Measurements from ENCODE around the gene ANKRD39. TPM values are rescaled to one million over a fixed set of nuclear protein-coding genes. Genes with fewer than 3 reads are reported as not detected.
"Not testable (repeated sequence)": the region's sequence is repeated elsewhere in the genome, so short reads cannot be mapped to it uniquely, and the experiment has no call there.

ANKRD39 gene, protein sequence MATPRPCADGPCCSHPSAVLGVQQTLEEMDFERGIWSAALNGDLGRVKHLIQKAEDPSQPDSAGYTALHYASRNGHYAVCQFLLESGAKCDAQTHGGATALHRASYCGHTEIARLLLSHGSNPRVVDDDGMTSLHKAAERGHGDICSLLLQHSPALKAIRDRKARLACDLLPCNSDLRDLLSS
- polyA plus RNA-seq (ENCODE audit: insufficient read length in 4 of 4): 10 to 100 TPM in 2 of 4 donors, 1 to 10 TPM in 2; 8.3 to 12.0 (median 9.6) TPM

DNA sequence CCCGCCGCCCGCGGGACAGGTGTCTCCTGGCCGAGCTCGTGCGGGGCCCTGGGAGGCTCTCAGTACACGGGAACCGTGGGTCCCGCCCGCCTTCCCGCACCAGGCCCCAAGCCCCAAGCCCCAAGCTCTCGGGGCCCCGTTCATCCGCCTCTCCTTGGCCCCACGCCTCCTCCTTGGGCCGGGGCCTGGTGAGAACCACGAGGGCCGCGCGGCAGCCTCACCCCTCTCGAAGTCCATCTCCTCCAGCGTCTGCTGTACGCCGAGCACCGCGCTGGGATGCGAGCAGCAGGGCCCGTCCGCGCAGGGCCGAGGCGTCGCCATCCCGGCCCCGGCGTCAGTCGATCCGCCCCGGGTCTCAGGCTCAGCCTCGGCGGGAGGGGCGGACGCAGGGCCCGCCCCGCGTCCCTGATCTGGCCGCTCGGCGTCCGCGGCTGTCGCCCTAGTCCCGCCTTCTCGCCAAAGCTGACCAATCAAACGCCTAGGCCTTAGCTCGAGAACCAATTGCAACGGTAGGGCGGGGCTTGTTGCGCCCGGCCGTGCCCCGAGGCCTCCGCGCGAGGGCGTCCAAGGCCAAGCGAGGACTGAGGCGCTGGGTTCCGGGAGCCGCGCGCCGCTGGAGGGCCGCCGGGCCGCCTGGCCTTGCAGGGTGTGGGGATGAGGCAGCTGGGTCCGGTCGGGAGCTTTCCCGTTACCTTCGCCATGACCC lies at the start of gene ANKRD39:
Gene ANKRD39 (minus strand): TSS at position 350 of the 706 bp plus-strand sequence. CDS start 29 bp downstream, at position 321.
- DNase-seq (ENCODE audit: low read depth in 4 of 4, low spot score in 2 of 4): peak; percentile 96 to 99 (median 97)

DNA sequence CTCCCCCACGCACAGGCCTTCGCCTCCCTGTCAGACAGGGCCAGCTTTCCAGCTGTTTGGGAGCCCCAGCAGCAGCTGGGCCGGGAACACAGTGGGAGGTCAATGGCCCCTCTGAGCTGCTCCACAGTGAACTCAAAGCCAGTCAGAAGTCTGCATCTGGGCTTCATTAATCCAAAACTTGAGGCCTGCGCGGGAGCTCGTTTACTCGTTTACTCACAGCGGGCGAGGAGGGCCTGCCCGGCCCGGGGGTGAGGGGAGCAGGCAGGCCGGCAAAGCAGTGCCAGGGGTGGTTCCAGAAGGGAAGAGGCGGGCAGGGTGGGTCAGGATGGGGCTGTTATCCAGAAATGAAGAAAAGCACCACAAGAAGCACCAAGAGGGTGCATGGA lies 48.9 kb upstream of the ANKRD39 start:
- DNase-seq (ENCODE audit: low read depth in 4 of 4, low spot score in 2 of 4): no peak

DNA sequence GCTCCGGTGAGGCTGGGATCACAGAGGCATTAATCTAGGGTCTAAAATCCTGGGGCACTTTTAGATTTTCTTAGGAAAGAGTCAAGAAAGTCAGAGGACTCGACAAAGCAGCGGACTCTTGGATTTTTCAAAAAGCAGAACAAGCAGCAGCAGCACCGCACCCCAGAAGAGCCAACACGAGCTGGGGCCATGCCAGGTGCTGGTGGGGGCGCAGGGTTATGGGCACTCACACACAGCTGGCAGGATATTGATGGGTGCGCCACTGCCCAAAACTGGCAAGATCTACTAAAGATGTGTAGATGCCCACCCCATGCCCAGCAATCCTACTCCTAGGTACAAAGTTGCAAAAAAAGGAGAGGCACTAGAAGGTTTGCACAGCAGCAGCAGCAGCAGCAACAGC lies 46.0 kb upstream of the ANKRD39 start:
- no peak for DNase-seq (ENCODE audit: low read depth in 4 of 4, low spot score in 2 of 4)

DNA sequence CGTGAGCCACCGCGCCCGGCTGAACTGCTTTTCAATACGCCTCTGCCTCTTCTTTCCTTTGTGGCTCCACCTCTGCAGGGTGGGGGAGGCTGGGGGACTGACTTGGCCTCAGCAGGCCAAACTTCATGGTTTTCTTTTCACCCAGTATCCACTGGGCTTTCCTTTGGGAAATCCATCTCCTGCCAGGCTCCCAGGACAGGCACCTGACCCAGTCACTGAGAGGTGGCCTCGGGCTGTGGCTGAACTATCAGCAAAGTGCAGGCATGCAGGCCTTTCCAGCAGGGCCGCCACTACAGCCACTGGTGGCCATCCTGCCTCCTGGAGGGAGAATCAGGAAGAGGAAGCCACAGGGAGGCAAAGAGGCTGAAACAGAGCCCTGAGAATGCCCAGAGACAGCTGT lies 45.5 kb upstream of the ANKRD39 start:
- DNase-seq (ENCODE audit: low read depth in 4 of 4, low spot score in 2 of 4): no peak

DNA sequence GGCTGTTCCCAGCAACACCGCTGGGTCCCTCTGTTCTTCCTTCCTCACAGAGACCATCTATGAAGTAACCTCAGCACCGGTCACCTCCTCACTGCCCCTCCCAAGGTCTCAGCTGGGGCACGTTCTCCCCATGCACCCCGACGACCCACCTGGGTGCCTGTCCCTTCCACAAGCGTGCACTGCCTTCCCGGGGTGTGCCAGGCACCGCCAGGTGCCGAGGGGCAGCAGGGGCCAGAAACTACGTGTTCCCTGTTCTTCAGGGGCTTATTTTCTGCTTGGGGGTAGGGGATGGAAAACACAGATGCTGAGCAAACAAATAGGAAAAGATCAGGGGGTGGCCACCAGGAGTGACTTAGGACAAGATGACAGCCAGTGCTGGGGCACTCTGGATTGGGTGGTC lies 42.4 kb upstream of the ANKRD39 start:
- no peak for DNase-seq (ENCODE audit: low read depth in 4 of 4, low spot score in 2 of 4)

DNA sequence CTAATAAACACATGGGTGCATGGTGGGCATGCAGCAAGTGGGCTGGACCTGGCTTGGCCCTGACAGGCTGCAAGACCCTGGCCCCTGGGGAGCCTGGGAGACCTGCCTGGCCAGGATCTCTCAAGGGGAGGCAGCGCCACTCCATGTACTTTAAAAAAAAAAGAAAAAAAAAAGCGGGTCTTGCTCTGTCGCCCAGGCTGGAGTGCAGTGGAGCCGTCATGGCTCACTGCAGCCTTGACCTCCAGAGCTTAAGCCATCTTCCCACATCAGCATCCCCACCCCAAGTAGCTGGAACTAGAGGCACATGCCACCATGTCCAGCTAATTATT lies 41.6 kb upstream of the ANKRD39 start:
- no peak for DNase-seq (ENCODE audit: low read depth in 4 of 4, low spot score in 2 of 4)

DNA sequence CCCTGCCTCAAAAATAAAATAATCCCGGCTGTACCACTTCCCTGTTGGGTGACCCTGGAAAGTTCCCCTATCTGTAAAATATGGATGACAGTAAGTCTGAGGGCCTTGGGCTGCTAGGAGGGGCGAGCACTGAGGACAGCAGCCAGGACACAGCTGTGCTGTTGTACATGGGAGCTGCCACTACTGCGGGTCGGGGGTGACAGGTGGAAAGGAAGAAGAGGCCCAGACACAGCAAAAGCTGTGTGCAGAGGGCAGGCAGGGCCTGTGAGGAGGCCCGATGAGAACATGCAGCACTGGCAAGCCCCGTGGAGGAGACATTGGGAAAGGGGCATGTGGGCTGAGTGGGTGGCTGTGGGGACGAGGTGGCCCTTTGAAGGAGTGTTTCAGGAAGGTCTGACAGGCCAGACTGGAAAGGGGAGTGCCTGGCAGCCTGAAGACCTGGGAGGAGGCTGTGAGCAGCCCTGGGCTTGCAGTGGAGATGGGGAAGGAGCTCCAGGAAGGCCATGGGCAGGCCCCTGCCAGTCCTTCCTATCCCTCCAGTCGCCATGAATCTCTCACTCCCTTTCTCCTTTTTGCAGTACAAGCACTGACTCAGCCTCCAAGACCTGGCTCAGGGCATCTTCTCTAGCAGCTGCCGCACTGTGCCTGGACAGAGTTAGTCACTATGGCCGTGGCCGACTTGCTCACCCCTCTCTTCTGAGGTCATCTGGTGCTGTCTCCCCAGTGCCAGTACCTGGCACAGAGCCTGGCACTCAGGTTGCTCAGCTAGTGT lies 41.0 kb upstream of the ANKRD39 start:
- no peak for DNase-seq (ENCODE audit: low read depth in 4 of 4, low spot score in 2 of 4)

DNA sequence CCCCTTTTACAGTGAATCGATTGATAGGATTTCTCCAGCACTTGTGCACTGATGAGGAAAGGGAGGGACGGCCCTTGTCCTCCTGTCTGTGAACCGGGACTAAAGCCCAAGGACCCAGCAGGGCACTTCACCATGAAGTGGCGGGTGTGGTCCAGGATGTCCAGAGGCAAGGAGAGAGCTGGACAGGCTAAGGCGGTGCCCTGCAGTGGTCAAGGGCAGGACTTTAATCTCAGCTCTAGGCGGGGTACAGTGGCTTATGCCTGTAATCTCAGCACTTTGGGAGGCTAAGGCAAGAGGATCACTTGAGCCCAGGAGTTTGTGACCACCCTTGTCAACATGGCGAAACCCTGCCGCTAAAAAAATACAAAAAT lies 40.3 kb upstream of the ANKRD39 start:
- DNase-seq (ENCODE audit: low read depth in 4 of 4, low spot score in 2 of 4): no peak

DNA sequence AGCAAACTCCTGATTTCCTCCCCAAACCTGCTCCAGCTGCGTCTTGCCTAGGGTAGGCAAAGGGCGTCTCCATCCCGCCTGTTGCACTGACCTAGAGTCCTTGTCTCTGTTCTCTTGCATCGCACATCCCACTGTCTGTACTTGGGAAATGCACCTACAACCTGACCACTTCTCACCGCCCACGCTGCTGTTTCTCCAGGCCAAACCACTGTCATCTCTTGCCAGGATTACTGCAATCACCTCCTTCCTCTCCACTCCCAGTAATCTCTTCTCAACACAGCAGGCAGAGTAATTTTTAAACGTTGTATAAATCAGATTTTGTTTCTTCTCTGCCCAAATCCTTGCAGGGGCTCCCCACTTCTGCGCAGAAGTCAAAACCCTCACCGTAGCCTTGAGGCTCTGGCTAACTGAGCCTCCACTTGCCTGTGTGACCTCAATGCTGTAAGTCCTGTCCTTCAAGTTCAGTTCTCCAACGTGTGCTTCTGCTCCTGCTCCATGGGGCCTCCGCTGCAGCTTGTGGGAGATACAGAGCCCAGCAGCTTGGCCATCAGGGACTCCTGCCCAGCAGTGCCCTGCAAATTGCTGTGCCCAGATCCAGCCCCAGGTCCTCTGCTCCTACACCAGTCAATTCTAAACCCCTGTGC lies 39.8 kb upstream of the ANKRD39 start:
- no peak for DNase-seq (ENCODE audit: low read depth in 4 of 4, low spot score in 2 of 4)

DNA sequence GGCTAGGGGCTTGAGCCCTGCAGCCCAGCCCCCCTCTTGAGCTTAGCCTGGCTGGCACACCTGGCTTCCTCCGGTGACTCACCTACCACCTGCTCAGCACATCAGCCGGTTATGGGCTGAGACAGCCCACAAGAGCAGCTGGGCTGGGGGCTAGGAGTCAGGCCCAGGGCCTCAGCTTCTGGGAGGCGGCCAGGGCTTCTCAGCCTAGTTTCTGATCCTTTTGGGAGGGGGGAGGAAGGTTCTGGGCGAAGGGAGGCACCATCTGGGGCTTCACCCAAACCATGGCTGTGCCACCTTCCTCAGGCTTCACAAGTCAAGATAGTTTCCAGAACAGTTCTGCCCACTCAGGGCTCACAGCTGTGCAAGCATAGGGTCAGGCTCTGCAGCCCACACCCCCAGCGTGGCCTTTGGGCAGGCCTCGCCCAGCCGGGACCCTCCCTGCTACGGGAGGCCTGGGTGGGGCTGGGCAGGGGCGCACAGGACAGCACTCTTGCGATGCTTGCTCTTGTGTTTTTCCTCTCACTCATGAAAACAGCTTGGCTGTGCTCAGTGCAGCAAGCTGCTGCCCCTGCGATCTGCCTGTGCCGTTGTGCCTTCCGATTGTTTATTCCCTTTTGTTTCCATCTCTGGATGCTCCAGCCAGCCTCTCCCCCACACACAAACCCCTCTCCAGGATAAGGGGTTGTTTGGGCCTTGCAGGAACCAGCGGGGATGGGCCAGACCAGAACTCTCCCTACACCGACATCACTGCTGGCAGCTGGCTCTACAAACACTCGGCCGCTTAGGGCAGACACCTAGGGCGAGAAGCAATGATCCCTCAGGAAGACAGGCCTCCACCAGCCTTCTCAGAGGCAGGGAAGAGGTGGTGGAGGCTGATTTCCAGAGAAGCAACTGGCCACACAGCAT lies 38.2 kb upstream of the ANKRD39 start:
- no peak for DNase-seq (ENCODE audit: low read depth in 4 of 4, low spot score in 2 of 4)

DNA sequence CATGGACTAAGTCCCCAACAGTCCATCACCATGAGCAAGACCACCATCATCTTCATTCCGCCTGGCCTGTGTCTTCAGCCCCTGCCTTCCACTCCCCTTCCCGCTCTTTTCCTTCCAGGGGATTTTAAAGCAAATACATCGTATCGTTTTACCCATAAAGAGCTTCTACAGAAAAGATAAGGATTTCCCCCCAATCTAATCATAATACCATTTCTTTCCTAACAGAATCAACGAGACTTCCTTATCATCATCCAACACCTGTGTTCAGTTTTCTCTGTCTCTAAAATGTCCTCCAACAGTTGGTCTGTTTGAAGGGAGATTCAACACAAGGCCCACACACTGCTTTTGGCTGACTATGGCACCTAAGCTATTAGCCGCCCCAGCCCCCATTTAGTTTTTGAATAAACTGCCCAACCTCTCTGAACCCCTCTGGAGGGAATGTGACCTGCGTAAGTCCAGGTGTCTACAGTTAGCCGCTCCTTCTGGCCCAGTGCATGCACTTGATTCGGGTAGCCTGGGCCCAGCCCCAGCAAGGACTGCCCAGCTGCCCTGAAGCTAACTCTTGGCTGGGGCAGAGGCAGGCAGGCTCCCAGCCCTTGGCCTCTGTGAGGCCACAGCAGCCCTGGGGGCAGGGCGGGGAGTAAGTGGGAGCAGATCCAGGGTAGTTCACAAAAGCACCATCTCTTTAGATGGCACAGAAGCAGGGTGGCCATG lies 37.4 kb upstream of the ANKRD39 start:
- DNase-seq (ENCODE audit: low read depth in 4 of 4, low spot score in 2 of 4): no peak

DNA sequence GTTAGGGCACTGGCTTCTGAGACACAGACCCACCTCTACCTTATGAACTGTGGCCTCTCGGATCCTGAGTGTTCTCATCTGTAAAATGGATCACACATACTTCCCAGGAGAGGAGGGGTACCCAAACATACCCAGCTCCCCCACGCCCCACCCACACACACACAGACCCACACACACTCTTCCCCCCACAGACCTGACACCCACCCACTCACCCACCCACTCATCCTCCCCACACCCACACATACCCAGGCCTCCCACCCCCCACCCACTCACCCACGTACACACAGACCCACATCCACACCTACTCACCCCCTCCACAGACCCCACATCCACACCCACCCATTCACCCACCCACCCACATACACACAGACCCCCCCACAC lies 36.3 kb upstream of the ANKRD39 start:
- no peak for DNase-seq (ENCODE audit: low read depth in 4 of 4, low spot score in 2 of 4)

DNA sequence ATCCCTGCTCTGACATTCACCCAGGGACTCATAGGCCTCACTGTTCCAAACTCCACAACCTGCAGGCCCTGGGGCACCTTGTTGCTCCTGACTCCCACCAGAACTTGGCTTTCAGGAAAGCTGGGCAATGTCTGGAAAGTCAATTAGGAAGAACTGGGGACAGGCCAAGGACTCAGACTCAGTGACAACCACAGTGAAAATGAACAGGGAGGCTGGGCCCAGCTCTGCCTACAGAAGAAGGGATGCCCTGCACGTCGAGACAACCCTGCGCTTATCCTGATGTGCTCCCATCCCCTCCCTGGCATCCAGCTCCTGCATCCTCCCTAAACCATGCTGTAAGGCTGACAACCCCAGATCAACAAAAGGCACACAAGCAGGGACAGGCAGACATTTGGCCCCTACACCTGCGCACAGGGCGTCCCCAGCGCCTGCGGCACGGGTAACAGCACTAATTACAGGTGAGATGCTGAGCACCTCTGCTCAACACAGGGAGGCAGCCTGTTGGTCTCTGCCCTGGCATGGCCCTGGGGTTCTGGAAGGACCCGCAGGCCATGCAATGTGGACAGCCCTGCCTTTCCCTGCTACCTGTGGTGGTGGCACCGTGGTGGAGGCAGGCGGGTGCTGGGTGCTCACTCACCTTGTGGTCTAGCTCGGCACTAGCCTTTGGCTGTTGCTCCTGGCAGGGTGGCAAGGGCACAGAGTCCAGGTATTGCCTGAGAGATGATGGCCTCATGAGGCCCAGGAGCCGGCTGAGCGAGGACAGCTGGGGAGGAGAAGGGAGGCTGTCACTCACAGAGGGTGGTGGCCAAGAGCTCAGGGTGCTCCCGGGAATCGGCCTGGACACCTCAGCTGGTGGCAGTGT lies 35.7 kb upstream of the ANKRD39 start:
- DNase-seq (ENCODE audit: low read depth in 4 of 4, low spot score in 2 of 4): no peak

DNA sequence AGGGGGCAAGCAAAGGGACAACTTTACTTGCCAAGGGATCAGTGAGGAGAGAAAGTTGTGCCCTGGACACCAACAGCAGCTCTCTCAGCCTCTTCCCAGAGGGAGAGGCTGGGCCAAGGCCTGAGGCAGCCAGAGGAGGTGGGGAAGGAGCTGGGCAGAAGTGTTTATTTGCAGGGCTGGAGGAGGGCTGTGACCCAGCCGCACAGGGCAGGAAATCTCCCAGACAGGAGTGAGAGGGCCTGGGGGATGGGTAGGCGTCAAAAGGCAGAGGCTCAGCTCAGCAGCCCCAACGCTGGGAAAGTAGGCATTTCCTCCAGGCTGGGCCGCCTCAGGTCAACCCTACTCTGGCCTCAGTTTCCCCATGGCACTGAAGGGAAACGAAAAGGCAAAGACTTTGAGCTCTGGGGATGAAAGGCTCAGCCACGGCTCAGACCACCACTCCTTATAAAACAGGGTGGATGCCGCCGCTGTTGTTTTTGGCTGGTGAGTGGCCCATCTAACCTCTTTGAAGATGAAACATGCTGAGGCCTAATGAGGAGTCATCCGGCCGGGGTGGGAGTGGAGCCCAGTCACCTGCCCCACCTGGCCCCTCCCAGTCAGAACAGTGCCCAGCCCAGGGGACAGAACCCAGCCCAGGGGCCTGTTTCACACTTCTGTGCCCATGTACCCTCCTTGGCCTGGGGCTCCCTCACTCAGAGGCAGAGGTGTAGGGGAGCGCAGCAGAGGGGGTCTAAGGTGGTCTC lies 33.9 kb upstream of the ANKRD39 start:
- DNase-seq (ENCODE audit: low read depth in 4 of 4, low spot score in 2 of 4): no peak

DNA sequence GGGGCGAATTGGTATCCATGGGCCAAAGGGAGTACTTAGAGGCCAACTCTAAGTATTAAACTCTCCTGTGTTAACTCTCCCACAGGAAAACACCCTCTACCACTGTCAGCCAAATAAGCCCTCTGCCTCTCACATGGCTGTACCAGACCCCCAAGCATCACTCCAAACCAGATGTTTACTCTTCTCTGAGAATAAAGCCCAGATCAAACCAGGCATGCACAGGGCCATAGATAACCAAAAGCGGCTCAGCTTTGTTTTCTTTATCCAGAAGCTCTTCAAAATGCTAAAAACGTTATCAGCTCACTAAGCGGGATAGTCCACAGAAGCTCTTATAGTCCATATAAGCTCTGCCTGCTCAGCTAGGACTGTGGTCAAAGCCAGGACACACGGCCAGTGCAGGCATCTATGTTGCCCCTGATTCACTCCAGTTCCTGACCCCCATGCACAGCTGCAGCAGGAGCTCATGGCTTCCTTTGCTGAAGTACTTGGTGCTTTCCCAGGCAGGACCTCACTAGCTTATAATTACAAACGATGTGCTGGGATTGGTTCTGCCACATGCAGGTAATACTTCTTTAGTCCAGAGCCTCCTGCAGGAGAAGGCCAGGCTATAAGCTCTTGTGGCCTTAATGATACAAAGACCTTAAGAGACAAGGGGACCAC lies 33.0 kb upstream of the ANKRD39 start:
- DNase-seq (ENCODE audit: low read depth in 4 of 4, low spot score in 2 of 4): no peak

DNA sequence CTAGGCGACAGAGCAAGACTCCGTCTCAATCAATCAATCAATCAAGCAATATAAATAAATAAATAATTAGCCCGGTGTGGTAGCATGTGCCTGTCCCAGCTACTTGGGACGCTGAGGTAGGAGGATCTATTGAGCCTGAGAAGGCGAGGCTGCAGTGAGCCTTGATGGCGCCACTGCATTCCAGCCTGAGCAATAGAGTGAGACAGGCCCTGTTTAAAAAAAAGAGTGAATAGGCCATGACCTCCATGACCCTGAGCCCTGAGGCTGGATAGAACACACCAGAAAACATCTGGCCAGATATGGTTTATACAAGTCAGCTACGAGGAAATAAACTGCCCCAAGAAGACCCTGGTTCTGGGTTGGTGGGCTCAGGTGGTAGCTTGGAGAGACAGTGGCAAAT lies 32.4 kb upstream of the ANKRD39 start:
- DNase-seq (ENCODE audit: low read depth in 4 of 4, low spot score in 2 of 4): no peak

DNA sequence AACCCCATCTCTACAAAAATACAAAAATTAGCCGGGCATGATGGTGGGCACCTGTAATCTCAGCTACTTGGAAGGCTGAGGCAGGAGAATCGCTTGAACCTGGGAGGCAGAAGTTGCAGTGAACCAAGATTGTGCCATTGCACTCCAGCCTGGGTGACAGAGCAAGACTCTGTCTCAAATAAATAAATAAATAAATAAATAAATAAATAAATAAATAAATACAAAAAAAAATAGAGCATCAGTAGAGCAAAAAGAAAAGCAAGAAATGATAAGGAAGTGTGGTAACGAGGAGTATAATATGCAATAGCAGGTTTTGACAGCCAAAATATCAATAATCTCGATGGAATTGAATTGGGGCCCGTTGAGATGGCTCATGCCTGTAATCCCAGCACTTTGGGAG lies 31.7 kb upstream of the ANKRD39 start:
- not testable (repeated sequence) for DNase-seq (ENCODE audit: low read depth in 4 of 4, low spot score in 2 of 4)
